ENCODE data around the gene SAMD7. TPM values are rescaled to one million over a fixed set of nuclear protein-coding genes. Genes with fewer than 3 reads are reported as not detected.

SAMD7 gene
- total RNA-seq, 1 experiment from 2014 or later: not detected

- Histone ChIP-seq H3K27me3 (ENCODE audit: control insufficient read depth, insufficient read depth, low read length) (peaks cover 3% of the 10 kb centered on the region; the same call in 1 of the 2 replicates), H3K9me3 (ENCODE audit: control insufficient read depth, insufficient read depth, low read depth, low read length) (peaks cover 5% of the 10 kb centered on the region; the same call in 1 of the 2 replicates), H3K27ac (ENCODE audit: low read length) (no peak overlapping the region), H3K4me3 (ENCODE audit: low read depth in 2 of 2, low read length in 2 of 2) (no peak overlapping the region), H3K36me3 (ENCODE audit: control insufficient read depth, insufficient read depth, low read length) (no peaks in the 10 kb centered on the region), H3K4me1 (ENCODE audit: control insufficient read depth, insufficient read depth, low read length) (no peaks in the 10 kb centered on the region)
- BruUV-seq (replicated peaks): no TSS peak
- CTCF ChIA-PET: no interaction called here
- intact Hi-C loops (cut with micrococcal nuclease; ENCODE audit: unreplicated experiment): no loop called here
- DNase-seq (ENCODE audit: low read depth, low spot score) (no peak), ATAC-seq (no peak)
- in situ Hi-C loops (cut with HindIII; ENCODE audit: low pct_unique_long_range_greater_than_20kb, low sequenced_read_pairs): no loop called here
- TF ChIP-seq SIN3A (IDR thresholded peaks at IDR 0.05; ENCODE audit: borderline replicate concordance, insufficient read depth, low read depth, low read length) (no peak), POLR2AphosphoS5 (IDR thresholded peaks at IDR 0.05; ENCODE audit: low read depth, low read length) (no peak), TCF7L2 (IDR thresholded peaks at IDR 0.05; ENCODE audit: low read depth, low read length) (no peak)
- TF ChIP-seq, protein P1, sequence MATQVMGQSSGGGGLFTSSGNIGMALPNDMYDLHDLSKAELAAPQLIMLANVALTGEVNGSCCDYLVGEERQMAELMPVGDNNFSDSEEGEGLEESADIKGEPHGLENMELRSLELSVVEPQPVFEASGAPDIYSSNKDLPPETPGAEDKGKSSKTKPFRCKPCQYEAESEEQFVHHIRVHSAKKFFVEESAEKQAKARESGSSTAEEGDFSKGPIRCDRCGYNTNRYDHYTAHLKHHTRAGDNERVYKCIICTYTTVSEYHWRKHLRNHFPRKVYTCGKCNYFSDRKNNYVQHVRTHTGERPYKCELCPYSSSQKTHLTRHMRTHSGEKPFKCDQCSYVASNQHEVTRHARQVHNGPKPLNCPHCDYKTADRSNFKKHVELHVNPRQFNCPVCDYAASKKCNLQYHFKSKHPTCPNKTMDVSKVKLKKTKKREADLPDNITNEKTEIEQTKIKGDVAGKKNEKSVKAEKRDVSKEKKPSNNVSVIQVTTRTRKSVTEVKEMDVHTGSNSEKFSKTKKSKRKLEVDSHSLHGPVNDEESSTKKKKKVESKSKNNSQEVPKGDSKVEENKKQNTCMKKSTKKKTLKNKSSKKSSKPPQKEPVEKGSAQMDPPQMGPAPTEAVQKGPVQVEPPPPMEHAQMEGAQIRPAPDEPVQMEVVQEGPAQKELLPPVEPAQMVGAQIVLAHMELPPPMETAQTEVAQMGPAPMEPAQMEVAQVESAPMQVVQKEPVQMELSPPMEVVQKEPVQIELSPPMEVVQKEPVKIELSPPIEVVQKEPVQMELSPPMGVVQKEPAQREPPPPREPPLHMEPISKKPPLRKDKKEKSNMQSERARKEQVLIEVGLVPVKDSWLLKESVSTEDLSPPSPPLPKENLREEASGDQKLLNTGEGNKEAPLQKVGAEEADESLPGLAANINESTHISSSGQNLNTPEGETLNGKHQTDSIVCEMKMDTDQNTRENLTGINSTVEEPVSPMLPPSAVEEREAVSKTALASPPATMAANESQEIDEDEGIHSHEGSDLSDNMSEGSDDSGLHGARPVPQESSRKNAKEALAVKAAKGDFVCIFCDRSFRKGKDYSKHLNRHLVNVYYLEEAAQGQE (IDR thresholded peaks at IDR 0.05; ENCODE audit: insufficient read depth in 1 of 2, low read depth in 2 of 2, low read length in 1 of 2): no peak
- TF ChIP-seq, protein P2, sequence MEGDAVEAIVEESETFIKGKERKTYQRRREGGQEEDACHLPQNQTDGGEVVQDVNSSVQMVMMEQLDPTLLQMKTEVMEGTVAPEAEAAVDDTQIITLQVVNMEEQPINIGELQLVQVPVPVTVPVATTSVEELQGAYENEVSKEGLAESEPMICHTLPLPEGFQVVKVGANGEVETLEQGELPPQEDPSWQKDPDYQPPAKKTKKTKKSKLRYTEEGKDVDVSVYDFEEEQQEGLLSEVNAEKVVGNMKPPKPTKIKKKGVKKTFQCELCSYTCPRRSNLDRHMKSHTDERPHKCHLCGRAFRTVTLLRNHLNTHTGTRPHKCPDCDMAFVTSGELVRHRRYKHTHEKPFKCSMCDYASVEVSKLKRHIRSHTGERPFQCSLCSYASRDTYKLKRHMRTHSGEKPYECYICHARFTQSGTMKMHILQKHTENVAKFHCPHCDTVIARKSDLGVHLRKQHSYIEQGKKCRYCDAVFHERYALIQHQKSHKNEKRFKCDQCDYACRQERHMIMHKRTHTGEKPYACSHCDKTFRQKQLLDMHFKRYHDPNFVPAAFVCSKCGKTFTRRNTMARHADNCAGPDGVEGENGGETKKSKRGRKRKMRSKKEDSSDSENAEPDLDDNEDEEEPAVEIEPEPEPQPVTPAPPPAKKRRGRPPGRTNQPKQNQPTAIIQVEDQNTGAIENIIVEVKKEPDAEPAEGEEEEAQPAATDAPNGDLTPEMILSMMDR (IDR thresholded peaks at IDR 0.05): no peak
- POLR2A ChIA-PET: no interaction called here
Measured at GRCh38 chr3:169901453-169901852, 9.9 kb upstream of the SAMD7 start.

- Histone ChIP-seq H3K9me3 (ENCODE audit: control insufficient read depth, insufficient read depth, low read depth, low read length) (peaks cover 5% of the 10 kb centered on the region; the same call in 1 of the 2 replicates), H3K27me3 (ENCODE audit: control insufficient read depth, insufficient read depth, low read length) (peaks cover 7% of the 10 kb centered on the region), H3K27ac (ENCODE audit: low read length) (no peak overlapping the region), H3K4me3 (ENCODE audit: low read depth in 2 of 2, low read length in 2 of 2) (no peak overlapping the region), H3K4me1 (ENCODE audit: control insufficient read depth, insufficient read depth, low read length) (no peaks in the 10 kb centered on the region), H3K36me3 (ENCODE audit: control insufficient read depth, insufficient read depth, low read length) (no peaks in the 10 kb centered on the region)
- POLR2A ChIA-PET: no interaction called here
- ATAC-seq (no peak), DNase-seq (ENCODE audit: low read depth, low spot score) (no peak)
- intact Hi-C loops (cut with micrococcal nuclease; ENCODE audit: unreplicated experiment): no loop called here
- no TSS peak for BruUV-seq (replicated peaks)
- in situ Hi-C loops (cut with HindIII; ENCODE audit: low pct_unique_long_range_greater_than_20kb, low sequenced_read_pairs): no loop called here
- CTCF ChIA-PET: no interaction called here
- TF ChIP-seq, protein P1 (IDR thresholded peaks at IDR 0.05; ENCODE audit: insufficient read depth in 1 of 2, low read depth in 2 of 2, low read length in 1 of 2): no peak
- no peak for TF ChIP-seq TCF7L2 (IDR thresholded peaks at IDR 0.05; ENCODE audit: low read depth, low read length)
- TF ChIP-seq POLR2AphosphoS5 (IDR thresholded peaks at IDR 0.05; ENCODE audit: low read depth, low read length): no peak
- TF ChIP-seq SIN3A (IDR thresholded peaks at IDR 0.05; ENCODE audit: borderline replicate concordance, insufficient read depth, low read depth, low read length): no peak
- TF ChIP-seq, protein P2 (IDR thresholded peaks at IDR 0.05): no peak
Measured at GRCh38 chr3:169905404-169905803, 6.0 kb upstream of the SAMD7 start.
